SK-N-SH (cell line): ENCODE measurements around the gene RBM46. TPM values are rescaled to one million over a fixed set of nuclear protein-coding genes. Genes with fewer than 3 reads are reported as not detected.

ENCODE experiments used
- CTCF ChIA-PET: fragments of 300-600, 350-600 bp; formaldehyde crosslinking; extraction: SDS; loops from one replicate; lab custom pipeline; 2021; lab: Yijun Ruan, JAX
- POLR2A ChIA-PET: fragments of 350-600 bp; sonication (Branson Sonifier 250); formaldehyde crosslinking; extraction: SDS; loops from one replicate; lab custom pipeline; 2020; ENCODE audit warnings: antibody characterized with exemption, inconsistent platforms; lab: Yijun Ruan, JAX
- DNase-seq: peaks from one replicate; pipeline ENCODE4 v3.0.0; 2012
- H2AFZ ChIP-seq: fragments of 200-600 bp; sonication (generic); 2 replicates; pipeline ENCODE4 v1.8.1; 2016; ENCODE audit warnings: antibody characterized with exemption, mild to moderate bottlenecking, low read depth
- H3F3A ChIP-seq: fragments of 200-600 bp; sonication (generic); replicated peaks from 2 replicates; pipeline ENCODE3; 2016; ENCODE audit warnings: antibody characterized with exemption, mild to moderate bottlenecking; ENCODE audit not compliant: insufficient read depth
- H3K27ac ChIP-seq, 2 experiments: fragments of 200-500 bp in 1 of 2; fragments of 200-600 bp in 1 of 2; sonication (Bioruptor generic) in 1 of 2; sonication (generic), shearing (Covaris generic) in 1 of 2; 2 replicates each; pipeline versions ENCODE4 v1.5.1 to v1.6.1; 2014 to 2016; ENCODE audit warnings: low read depth in 2 of 2, inconsistent platforms in 1 of 2, low read length in 1 of 2, mild to moderate bottlenecking in 1 of 2, mixed read lengths in 1 of 2
- H3K27me3 ChIP-seq: fragments of 200-600 bp; sonication (generic), shearing (Covaris generic); 2 replicates; pipeline ENCODE4 v1.6.1; 2016; ENCODE audit warnings: mixed run types; ENCODE audit not compliant: insufficient read depth
- H3K36me3 ChIP-seq, 2 experiments: fragments of 200-500 bp in 1 of 2; fragments of 200-600 bp in 1 of 2; sonication (Bioruptor generic) in 1 of 2; sonication (generic) in 1 of 2; replicated peaks in 1 of 2; 2 replicates each; pipeline versions ENCODE3 to v1.5.1; 2014 to 2016; ENCODE audit warnings: low read length in 1 of 2, mild to moderate bottlenecking in 1 of 2; ENCODE audit not compliant: insufficient read depth in 2 of 2, control insufficient read depth in 1 of 2
- H3K4me1 ChIP-seq, 2 experiments: fragments of 200-500 bp in 1 of 2; fragments of 200-600 bp in 1 of 2; sonication (Bioruptor generic) in 1 of 2; sonication (generic), shearing (Covaris generic) in 1 of 2; 2 replicates each; pipeline versions ENCODE4 v1.5.1 to v1.6.1; 2014 to 2016; ENCODE audit warnings: low read depth in 1 of 2, low read length in 1 of 2, mixed run types in 1 of 2; ENCODE audit not compliant: insufficient read depth in 2 of 2, control insufficient read depth in 1 of 2
- H3K4me2 ChIP-seq: fragments of 200-600 bp; sonication (generic), shearing (Covaris generic); 2 replicates; pipeline ENCODE4 v1.6.1; 2017; ENCODE audit warnings: mixed run types
- H3K4me3 ChIP-seq, 2 experiments: fragments of 200-500 bp in 1 of 2; fragments of 200-600 bp in 1 of 2; sonication (Bioruptor generic) in 1 of 2; sonication (generic), shearing (Covaris generic) in 1 of 2; 2 replicates each; pipeline versions ENCODE4 v1.5.1 to v1.8.1; 2014 to 2016; ENCODE audit warnings: low read depth in 2 of 2, inconsistent platforms in 1 of 2, low read length in 1 of 2, mild to moderate bottlenecking in 1 of 2, mixed read lengths in 1 of 2, moderate library complexity in 1 of 2
- H3K79me2 ChIP-seq: fragments of 200-600 bp; sonication (generic); 2 replicates; pipeline ENCODE4 v1.8.1; 2017; ENCODE audit warnings: mild to moderate bottlenecking; ENCODE audit not compliant: insufficient read depth
- H3K9ac ChIP-seq: fragments of 200-600 bp; sonication (generic); 2 replicates; pipeline ENCODE4 v1.6.1; 2017; ENCODE audit warnings: mixed run types
- H3K9me2 ChIP-seq: fragments of 200-600 bp; sonication (generic); 2 replicates; pipeline ENCODE4 v1.6.1; 2017; ENCODE audit warnings: mixed run types
- H3K9me3 ChIP-seq: fragments of 200-600 bp; sonication (generic); 2 replicates; pipeline ENCODE4 v1.6.1; 2017; ENCODE audit warnings: mixed run types, mild to moderate bottlenecking, moderate library complexity
- H4K20me1 ChIP-seq: fragments of 200-600 bp; sonication (generic); 2 replicates; pipeline ENCODE4 v1.6.1; 2017; ENCODE audit warnings: mild to moderate bottlenecking, mixed run types; ENCODE audit not compliant: insufficient read depth
- CTCF ChIP-seq: fragments of 200-600 bp; sonication (generic); IDR thresholded peaks from 2 replicates; pipeline ENCODE4 v1.6.1; 2017; ENCODE audit warnings: antibody characterized with exemption, mild to moderate bottlenecking, moderate library complexity
- FOXM1 ChIP-seq: IDR thresholded peaks from 2 replicates; pipeline ENCODE4 v1.4.0; 2012; ENCODE audit warnings: low read depth, mild to moderate bottlenecking
- GABPA ChIP-seq: IDR thresholded peaks from 2 replicates; pipeline ENCODE4 v1.4.0; 2012; ENCODE audit warnings: low read depth, mild to moderate bottlenecking
- IRF3 ChIP-seq: fragments of 150-350 bp; IDR thresholded peaks from 2 replicates; pipeline ENCODE4 v1.6.1; 2016; ENCODE audit warnings: mild to moderate bottlenecking, low read depth, low read length
- MAX ChIP-seq: IDR thresholded peaks from 2 replicates; pipeline ENCODE4 v1.4.0; 2012; ENCODE audit warnings: low read depth
- MXI1 ChIP-seq: IDR thresholded peaks from 2 replicates; pipeline ENCODE4 v1.6.1; 2012; ENCODE audit warnings: mild to moderate bottlenecking, low read depth, low read length, improper control_type of control experiment
- NFIC ChIP-seq: IDR thresholded peaks from 2 replicates; pipeline ENCODE4 v1.4.0; 2012; ENCODE audit warnings: borderline replicate concordance
- NRF1 ChIP-seq: IDR thresholded peaks from 2 replicates; pipeline ENCODE4 v1.6.1; 2012; ENCODE audit warnings: low read depth, mild to moderate bottlenecking, low read length
- PBX3 ChIP-seq: IDR thresholded peaks from 2 replicates; pipeline ENCODE4; 2012
- RAD21 ChIP-seq: IDR thresholded peaks from 2 replicates; pipeline ENCODE4 v1.6.1; 2012; ENCODE audit warnings: mild to moderate bottlenecking, low read length
- REST ChIP-seq: IDR thresholded peaks from 2 replicates; pipeline ENCODE4 v1.6.1; 2012; ENCODE audit warnings: mild to moderate bottlenecking, low read depth, low read length, moderate library complexity
- RFX5 ChIP-seq: IDR thresholded peaks from 2 replicates; pipeline ENCODE4 v1.6.1; 2012; ENCODE audit warnings: mild to moderate bottlenecking, improper control_type of control experiment, low read length
- RXRA ChIP-seq: IDR thresholded peaks from 2 replicates; pipeline ENCODE4 v1.4.0; 2012; ENCODE audit warnings: low read depth, mild to moderate bottlenecking, borderline replicate concordance
- SIN3A ChIP-seq: IDR thresholded peaks from 2 replicates; pipeline ENCODE4 v1.6.1; 2012; ENCODE audit warnings: low read depth, mild to moderate bottlenecking, low read length, moderate library complexity, borderline replicate concordance
- SMC3 ChIP-seq: IDR thresholded peaks from 2 replicates; pipeline ENCODE4 v1.6.1; 2012; ENCODE audit warnings: low read depth, low read length, improper control_type of control experiment
- TAF1 ChIP-seq: IDR thresholded peaks from 2 replicates; pipeline ENCODE4 v1.6.1; 2012; ENCODE audit warnings: low read depth, mild to moderate bottlenecking, low read length, moderate library complexity, borderline replicate concordance
- TEAD4 ChIP-seq: IDR thresholded peaks from 2 replicates; pipeline ENCODE4 v1.4.0; 2012; ENCODE audit warnings: mild to moderate bottlenecking, borderline replicate concordance; ENCODE audit not compliant: insufficient read depth
- USF1 ChIP-seq: IDR thresholded peaks from 2 replicates; pipeline ENCODE4 v1.4.0; 2012; ENCODE audit warnings: low read depth, borderline replicate concordance
- WGBS: methylation state at CpG from one replicate; pipeline ENCODE4 v1.1.6; 2017; ENCODE audit warnings: low lambda C conversion rate; 5-methylcytosine and 5-hydroxymethylcytosine counted together
- polyA plus RNA-seq, 3 experiments: library from polyadenylated mRNA; depleted of rRNA; stranded (reverse); fragments of >200 nt; gene quantifications; 2 replicates each; pipeline ENCODE4 v1.2.3, GENCODE V29; 2012

RBM46 gene
- polyA plus RNA-seq, 1 of the 3 experiments (the other 2 are of a cell fraction): not detected

- TF ChIP-seq TEAD4 (no peak), NFIC (no peak), RAD21 (no peak), SMC3 (no peak), TAF1 (no peak), FOXM1 (no peak), IRF3 (no peak), CTCF (no peak), RXRA (no peak), SIN3A (no peak), MAX (no peak), NRF1 (no peak), USF1 (no peak)
- Histone ChIP-seq H3K9me2 (no peaks in the 10 kb centered on the region), H3K27ac (no peak overlapping the region), H3K4me2 (no peak overlapping the region), H3K27me3 (no peaks in the 10 kb centered on the region), H3K4me3 (no peak overlapping the region), H4K20me1 (no peaks in the 10 kb centered on the region), H2AFZ (no peak overlapping the region), H3K79me2 (no peaks in the 10 kb centered on the region), H3K4me1 (no peaks in the 10 kb centered on the region), H3K9ac (no peak overlapping the region), H3K36me3 (no peaks in the 10 kb centered on the region), H3K9me3 (no peaks in the 10 kb centered on the region), H3F3A (no peaks in the 10 kb centered on the region)
- 15% methylated on average over 1 of the region's 1 CpG for WGBS
- no peak for DNase-seq
- ChIA-PET POLR2A (no interaction called here), CTCF (interaction anchor here (1.0 to 1.3 kb wide), 2 partner anchors 70 to 350 kb away, joined by 3 read pairs; no protein-coding TSS in a partner anchor)
These were observed 77.1 kb downstream of the RBM46 start for GRCh38 chr4:154858166-154858565.

GRCh38 chr4:154868414-154869194 is 87.5 kb downstream of the RBM46 start:
- TF ChIP-seq MXI1 (no peak), PBX3 (no peak), MAX (no peak), RXRA (no peak), RFX5 (no peak), GABPA (no peak), REST (no peak)
- Histone ChIP-seq H3K9me2 (no peaks in the 10 kb centered on the region), H4K20me1 (no peaks in the 10 kb centered on the region), H3K9ac (no peak overlapping the region), H3K4me3 (no peak overlapping the region), H3K79me2 (no peaks in the 10 kb centered on the region), H3K36me3 (no peaks in the 10 kb centered on the region), H3F3A (no peaks in the 10 kb centered on the region), H3K4me2 (no peak overlapping the region), H3K27me3 (no peaks in the 10 kb centered on the region), H3K27ac (no peak overlapping the region), H3K4me1 (no peaks in the 10 kb centered on the region), H2AFZ (no peak overlapping the region), H3K9me3 (no peaks in the 10 kb centered on the region)
- DNase-seq: no peak
- POLR2A ChIA-PET: no interaction called here
- 49% methylated on average over 7 of the region's 7 CpGs for WGBS
- CTCF ChIA-PET: interaction anchor here (1.4 to 2.1 kb wide), 4 partner anchors 9 to 485 kb away, joined by 3 to 8 read pairs (median 5); no protein-coding TSS in a partner anchor
